Naive thymus-derived CD8-positive, alpha-beta T cell (primary cell): ENCODE measurements around the gene SCT. TPM values are rescaled to one million over a fixed set of nuclear protein-coding genes. Genes with fewer than 3 reads are reported as not detected.
A peak's percentile ranks its signal among the peaks of the same experiment; 100 is the strongest.

Experiments
- ATAC-seq, 2 donors: fragments of 150-1000 bp; cut with Tn5 transposase in 1 of 2; sonication (Bioruptor Pico), chemical (Tn5 transposase) in 1 of 2; 1 replicate in 1 of 2; 2 replicates in 1 of 2; pipeline ENCODE4 v1.10.0; 2021; ENCODE audit warnings: mild to moderate bottlenecking in 2 of 2, moderate library complexity in 2 of 2
- POLR2A ChIA-PET: fragments of 350-600 bp; sonication (Branson Sonifier 250); formaldehyde crosslinking; loops from one replicate; lab custom pipeline; 2021; ENCODE audit warnings: antibody characterized with exemption; lab: Charles Lee
- DNase-seq, 10 donors: peaks; one replicate each; pipeline versions ENCODE4 v3.0.0 to v3.0.0-alpha.2; 2020 to 2022
- H3K27ac Mint-ChIP-seq, 10 donors: one replicate each; pipeline ENCODE4 v1.8.0; 2020 to 2022; ENCODE audit warnings: mild to moderate bottlenecking in 10 of 10, mixed read lengths in 10 of 10, moderate library complexity in 4 of 10, inconsistent platforms in 1 of 10
- H3K27me3 Mint-ChIP-seq, 5 donors: one replicate each; pipeline ENCODE4 v1.8.0; 2021 to 2022; ENCODE audit warnings: mixed read lengths in 5 of 5
- H3K36me3 Mint-ChIP-seq, 3 donors: one replicate each; pipeline ENCODE4 v1.8.0; 2020 to 2022; ENCODE audit warnings: mixed read lengths in 3 of 3, mild to moderate bottlenecking in 2 of 3, inconsistent platforms in 1 of 3
- H3K4me1 Mint-ChIP-seq, 4 donors: one replicate each; pipeline ENCODE4 v1.8.0; 2021 to 2022; ENCODE audit warnings: mixed read lengths in 4 of 4
- H3K4me3 Mint-ChIP-seq, 10 donors: one replicate each; pipeline ENCODE4 v1.8.0; 2020 to 2022; ENCODE audit warnings: mild to moderate bottlenecking in 10 of 10, mixed read lengths in 10 of 10, moderate library complexity in 6 of 10, inconsistent platforms in 1 of 10
- H3K9me3 Mint-ChIP-seq, 9 donors: one replicate each; pipeline ENCODE4 v1.8.0; 2020 to 2022; ENCODE audit warnings: mixed read lengths in 9 of 9, mild to moderate bottlenecking in 3 of 9, inconsistent platforms in 1 of 9, moderate library complexity in 1 of 9
- polyA plus RNA-seq, 3 donors: library from polyadenylated mRNA; unstranded; fragments of 300-500 nt; fragmentation: Illumina TruSeq; gene quantifications; one replicate each; pipeline ENCODE4 v1.2.3, GENCODE V29; 2021
- total RNA-seq, 8 experiments: library from RNA in 2 of 8; stranded (reverse) in 2 of 8; gene quantifications; one replicate each; pipeline ENCODE4 v1.2.3 and lab custom pipeline; 2021 to 2026

Gene SCT
- total RNA-seq = not detected
- polyA plus RNA-seq = not detected
- 0 reads per million in 6 experiments for total RNA-seq (lab: John Stamatoyannopoulos, UW)

GRCh38 chr11:626475-627307 is at the start of gene SCT:
SCT (minus strand) TSS chr11:627181; CDS start chr11:627143, 38 bp downstream.
- Mint-ChIP-seq H3K36me3 (peaks cover 0 to 13% (median 3%) of the 10 kb centered on the region in 3 donors), H3K27ac (peak within 1 kb of the TSS in 3 of 10 donors; percentile 67 to 89 (median 85))

GRCh38 chr11:674406-674805 is 47.4 kb upstream of the SCT start:
- ATAC-seq (no peak), DNase-seq (no peak)
- H3K9me3 Mint-ChIP-seq = no peaks in the 10 kb centered on the region
- no peak overlapping the region for H3K4me3 Mint-ChIP-seq
- peaks cover 6 to 57% (median 20%) of the 10 kb centered on the region in 3 donors for H3K36me3 Mint-ChIP-seq
- POLR2A ChIA-PET = interaction anchor here (0.5 to 0.6 kb wide), 2 partner anchors 10 to 76 kb away, joined by 3 to 4 read pairs; no protein-coding TSS in a partner anchor
- peaks cover 0 to 2% (median 0%) of the 10 kb centered on the region in 4 donors for H3K4me1 Mint-ChIP-seq
- H3K27ac Mint-ChIP-seq = no peak overlapping the region
- H3K27me3 Mint-ChIP-seq = no peaks in the 10 kb centered on the region

More at GRCh38 chr11:626475-627307, at the start of gene SCT:
- H3K9me3 Mint-ChIP-seq = no peaks in the 10 kb centered on the region
- POLR2A ChIA-PET = interaction anchor here (1.3 kb wide), 1 partner anchor 64 kb away, joined by 3 read pairs; no protein-coding TSS in a partner anchor
- H3K27me3 Mint-ChIP-seq = peaks cover 9 to 35% (median 20%) of the 10 kb centered on the region in 5 donors
- peaks cover 9 to 23% (median 20%) of the 10 kb centered on the region in 4 donors for H3K4me1 Mint-ChIP-seq
- H3K4me3 Mint-ChIP-seq = peak within 1 kb of the TSS in 6 of 10 donors; percentile 11 to 64 (median 59)
- ATAC-seq (peak in 1 of 2 donors; percentile 40), DNase-seq (no peak)

- Mint-ChIP-seq H3K4me1 (peaks cover 0 to 2% (median 0%) of the 10 kb centered on the region in 4 donors), H3K9me3 (no peaks in the 10 kb centered on the region), H3K4me3 (no peak overlapping the region), H3K36me3 (peaks cover 6 to 52% (median 20%) of the 10 kb centered on the region in 3 donors), H3K27me3 (no peaks in the 10 kb centered on the region), H3K27ac (peak overlapping the region in 2 of 10 donors; percentile 6 to 32)
- DNase-seq = no peak
- ATAC-seq = no peak
- POLR2A ChIA-PET = interaction anchor here (0.5 to 0.6 kb wide), 2 partner anchors 10 to 77 kb away, joined by 3 to 4 read pairs; no protein-coding TSS in a partner anchor
These were observed 46.9 kb upstream of the SCT start for GRCh38 chr11:673866-674265.

GRCh38 chr11:665704-666281 is 38.8 kb upstream of the SCT start:
- ATAC-seq = no peak
- H3K4me1 Mint-ChIP-seq = peaks cover 0 to 5% (median 2%) of the 10 kb centered on the region in 4 donors
- POLR2A ChIA-PET = no interaction called here
- H3K27ac Mint-ChIP-seq = peak overlapping the region in 3 of 10 donors; percentile 41 to 80 (median 64)
- H3K36me3 Mint-ChIP-seq = peaks cover 0 to 38% (median 3%) of the 10 kb centered on the region in 3 donors
- no peaks in the 10 kb centered on the region for H3K9me3 Mint-ChIP-seq
- no peak overlapping the region for H3K4me3 Mint-ChIP-seq
- H3K27me3 Mint-ChIP-seq = no peaks in the 10 kb centered on the region
- no peak for DNase-seq

GRCh38 chr11:665062-665703 is 38.2 kb upstream of the SCT start:
- H3K9me3 Mint-ChIP-seq = no peaks in the 10 kb centered on the region
- H3K27ac Mint-ChIP-seq = peak overlapping the region in 2 of 10 donors; percentile 64 to 80
- POLR2A ChIA-PET = no interaction called here
- no peak for DNase-seq
- H3K36me3 Mint-ChIP-seq = peaks cover 0 to 38% (median 3%) of the 10 kb centered on the region in 3 donors
- peaks cover 0 to 5% (median 2%) of the 10 kb centered on the region in 4 donors for H3K4me1 Mint-ChIP-seq
- no peak overlapping the region for H3K4me3 Mint-ChIP-seq
- no peak for ATAC-seq
- H3K27me3 Mint-ChIP-seq = no peaks in the 10 kb centered on the region

- no peaks in the 10 kb centered on the region for H3K27me3 Mint-ChIP-seq
- ATAC-seq (peak; percentile 67 to 80), DNase-seq (peak in 6 of 10 donors; percentile 25 to 43 (median 38))
- H3K9me3 Mint-ChIP-seq = no peaks in the 10 kb centered on the region
- H3K4me1 Mint-ChIP-seq = peaks cover 0 to 5% (median 2%) of the 10 kb centered on the region in 4 donors
- H3K36me3 Mint-ChIP-seq = peaks cover 0 to 50% (median 3%) of the 10 kb centered on the region in 3 donors
- no peak overlapping the region for H3K4me3 Mint-ChIP-seq
- POLR2A ChIA-PET = interaction anchor here (1.3 kb wide), 1 partner anchor 64 kb away, joined by 4 read pairs; no protein-coding TSS in a partner anchor
- peak overlapping the region in 2 of 10 donors; percentile 49 to 88 for H3K27ac Mint-ChIP-seq
These were observed 35.8 kb upstream of the SCT start for GRCh38 chr11:662689-663274.

GRCh38 chr11:660681-661444 is 33.9 kb upstream of the SCT start:
- no peak for DNase-seq
- POLR2A ChIA-PET = no interaction called here
- Mint-ChIP-seq H3K36me3 (peaks cover 0 to 53% (median 3%) of the 10 kb centered on the region in 3 donors), H3K4me1 (peaks cover 0 to 5% (median 2%) of the 10 kb centered on the region in 4 donors), H3K27ac (no peak overlapping the region), H3K9me3 (no peaks in the 10 kb centered on the region), H3K4me3 (no peak overlapping the region), H3K27me3 (no peaks in the 10 kb centered on the region)
- ATAC-seq = no peak

GRCh38 chr11:660281-660680 is 33.3 kb upstream of the SCT start:
- Mint-ChIP-seq H3K9me3 (no peaks in the 10 kb centered on the region), H3K36me3 (peaks cover 0 to 49% (median 3%) of the 10 kb centered on the region in 3 donors), H3K27ac (no peak overlapping the region), H3K27me3 (no peaks in the 10 kb centered on the region), H3K4me1 (peaks cover 0 to 5% (median 1%) of the 10 kb centered on the region in 4 donors), H3K4me3 (no peak overlapping the region)
- POLR2A ChIA-PET = no interaction called here
- ATAC-seq (no peak), DNase-seq (no peak)

GRCh38 chr11:659532-660085 is 32.6 kb upstream of the SCT start:
- H3K36me3 Mint-ChIP-seq = peaks cover 0 to 53% (median 3%) of the 10 kb centered on the region in 3 donors
- no peak overlapping the region for H3K4me3 Mint-ChIP-seq
- POLR2A ChIA-PET = no interaction called here
- ATAC-seq (no peak), DNase-seq (no peak)
- H3K27ac Mint-ChIP-seq = no peak overlapping the region
- H3K27me3 Mint-ChIP-seq = no peaks in the 10 kb centered on the region
- H3K9me3 Mint-ChIP-seq = no peaks in the 10 kb centered on the region
- peaks cover 0 to 5% (median 1%) of the 10 kb centered on the region in 4 donors for H3K4me1 Mint-ChIP-seq

GRCh38 chr11:657691-658126 is 30.7 kb upstream of the SCT start:
- ATAC-seq (no peak), DNase-seq (no peak)
- Mint-ChIP-seq H3K27me3 (no peaks in the 10 kb centered on the region), H3K4me3 (no peak overlapping the region), H3K27ac (peak overlapping the region in 1 of 10 donors; percentile 67), H3K36me3 (peaks cover 0 to 56% (median 3%) of the 10 kb centered on the region in 3 donors), H3K9me3 (no peaks in the 10 kb centered on the region), H3K4me1 (peaks cover 0 to 3% (median under 1%) of the 10 kb centered on the region in 4 donors)
- POLR2A ChIA-PET = no interaction called here

- H3K4me3 Mint-ChIP-seq = no peak overlapping the region
- H3K27ac Mint-ChIP-seq = no peak overlapping the region
- no peaks in the 10 kb centered on the region for H3K4me1 Mint-ChIP-seq
- POLR2A ChIA-PET = no interaction called here
- DNase-seq = no peak
- no peaks in the 10 kb centered on the region for H3K9me3 Mint-ChIP-seq
- peaks cover 0 to 59% (median 5%) of the 10 kb centered on the region in 3 donors for H3K36me3 Mint-ChIP-seq
- no peak for ATAC-seq
- no peaks in the 10 kb centered on the region for H3K27me3 Mint-ChIP-seq
These were observed 29.9 kb upstream of the SCT start for GRCh38 chr11:656866-657265.
